Cardiac muscle cell (in vitro differentiated cells and primary cell): ENCODE results near the gene HID1. TPM values are rescaled to one million over a fixed set of nuclear protein-coding genes. Genes with fewer than 3 reads are reported as not detected.

ENCODE experiments used
- DNase-seq, 2 donors: peaks; one replicate each; pipeline versions ENCODE4 v3.0.0 to v3.0.0-alpha.2; 2010 to 2017; ENCODE audit warnings: low read depth in 1 of 2, low spot score in 1 of 2
- H3K27ac ChIP-seq: fragments of 200-600 bp; sonication (generic); 2 replicates; pipeline ENCODE4 v1.5.1; 2016
- H3K27me3 ChIP-seq: fragments of 200-600 bp; sonication (generic); 2 replicates; pipeline ENCODE4 v1.6.0; 2016; ENCODE audit warnings: control low read depth
- H3K36me3 ChIP-seq: fragments of 200-600 bp; sonication (generic); 2 replicates; pipeline ENCODE4 v1.5.1; 2016; ENCODE audit warnings: control low read depth
- H3K4me1 ChIP-seq: fragments of 200-600 bp; sonication (generic); 2 replicates; pipeline ENCODE4 v1.8.1; 2017; ENCODE audit warnings: low read depth, mild to moderate bottlenecking, mixed run types
- H3K4me3 ChIP-seq: fragments of 200-600 bp; sonication (generic); 2 replicates; pipeline ENCODE4 v1.5.1; 2016; ENCODE audit warnings: mild to moderate bottlenecking
- H3K9me3 ChIP-seq: fragments of 200-600 bp; sonication (generic); 2 replicates; pipeline ENCODE4 v1.5.1; 2017; ENCODE audit warnings: low read depth, mild to moderate bottlenecking, control low read depth
- polyA plus RNA-seq: library from polyadenylated mRNA; unstranded; fragments of >200 nt; fragmentation: Nextera tagmentation; extraction: Ambion mirVana; gene quantifications from 2 replicates; pipeline ENCODE4 v1.2.1, GENCODE V29; 2016
- total RNA-seq: library from RNA; depleted of rRNA; stranded (reverse); fragments of >200 nt; gene quantifications from 2 replicates; pipeline ENCODE4 v1.2.3, GENCODE V29; 2016
- TF ChIP-seq, protein P1 (sequence below): IDR thresholded peaks from 2 replicates; pipeline ENCODE4 v1.5.1; 2012; ENCODE audit warnings: low read depth, mild to moderate bottlenecking, low read length

The HID1 gene
- total and polyA plus RNA-seq, 2 experiments from 2014 or later: 45.4 to 46.3 TPM

GRCh38 chr17:74954115-74954514 lies 18.4 kb downstream of the HID1 start:
- Histone ChIP-seq H3K36me3 (no peaks in the 10 kb centered on the region), H3K27ac (no peak overlapping the region), H3K4me3 (no peak overlapping the region), H3K4me1 (no peaks in the 10 kb centered on the region), H3K9me3 (no peaks in the 10 kb centered on the region), H3K27me3 (peaks cover 44% of the 10 kb centered on the region)
- TF ChIP-seq, protein P1, sequence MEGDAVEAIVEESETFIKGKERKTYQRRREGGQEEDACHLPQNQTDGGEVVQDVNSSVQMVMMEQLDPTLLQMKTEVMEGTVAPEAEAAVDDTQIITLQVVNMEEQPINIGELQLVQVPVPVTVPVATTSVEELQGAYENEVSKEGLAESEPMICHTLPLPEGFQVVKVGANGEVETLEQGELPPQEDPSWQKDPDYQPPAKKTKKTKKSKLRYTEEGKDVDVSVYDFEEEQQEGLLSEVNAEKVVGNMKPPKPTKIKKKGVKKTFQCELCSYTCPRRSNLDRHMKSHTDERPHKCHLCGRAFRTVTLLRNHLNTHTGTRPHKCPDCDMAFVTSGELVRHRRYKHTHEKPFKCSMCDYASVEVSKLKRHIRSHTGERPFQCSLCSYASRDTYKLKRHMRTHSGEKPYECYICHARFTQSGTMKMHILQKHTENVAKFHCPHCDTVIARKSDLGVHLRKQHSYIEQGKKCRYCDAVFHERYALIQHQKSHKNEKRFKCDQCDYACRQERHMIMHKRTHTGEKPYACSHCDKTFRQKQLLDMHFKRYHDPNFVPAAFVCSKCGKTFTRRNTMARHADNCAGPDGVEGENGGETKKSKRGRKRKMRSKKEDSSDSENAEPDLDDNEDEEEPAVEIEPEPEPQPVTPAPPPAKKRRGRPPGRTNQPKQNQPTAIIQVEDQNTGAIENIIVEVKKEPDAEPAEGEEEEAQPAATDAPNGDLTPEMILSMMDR: no peak
- no peak for DNase-seq

GRCh38 chr17:74953134-74953687 lies 19.3 kb downstream of the HID1 start:
- no peaks in the 10 kb centered on the region for H3K4me1 ChIP-seq
- peaks cover 39% of the 10 kb centered on the region for H3K27me3 ChIP-seq
- H3K9me3 ChIP-seq: no peaks in the 10 kb centered on the region
- H3K27ac ChIP-seq: no peak overlapping the region
- H3K36me3 ChIP-seq: no peaks in the 10 kb centered on the region
- TF ChIP-seq, protein P1: no peak
- H3K4me3 ChIP-seq: no peak overlapping the region
- DNase-seq: no peak

- Histone ChIP-seq H3K27me3 (peaks cover 40% of the 10 kb centered on the region), H3K27ac (no peak overlapping the region), H3K36me3 (no peaks in the 10 kb centered on the region), H3K4me1 (no peaks in the 10 kb centered on the region), H3K4me3 (no peak overlapping the region), H3K9me3 (no peaks in the 10 kb centered on the region)
- no peak for DNase-seq
- TF ChIP-seq, protein P1: no peak
Observed at GRCh38 chr17:74952431-74953133, 20.0 kb downstream of the HID1 start.

DNA sequence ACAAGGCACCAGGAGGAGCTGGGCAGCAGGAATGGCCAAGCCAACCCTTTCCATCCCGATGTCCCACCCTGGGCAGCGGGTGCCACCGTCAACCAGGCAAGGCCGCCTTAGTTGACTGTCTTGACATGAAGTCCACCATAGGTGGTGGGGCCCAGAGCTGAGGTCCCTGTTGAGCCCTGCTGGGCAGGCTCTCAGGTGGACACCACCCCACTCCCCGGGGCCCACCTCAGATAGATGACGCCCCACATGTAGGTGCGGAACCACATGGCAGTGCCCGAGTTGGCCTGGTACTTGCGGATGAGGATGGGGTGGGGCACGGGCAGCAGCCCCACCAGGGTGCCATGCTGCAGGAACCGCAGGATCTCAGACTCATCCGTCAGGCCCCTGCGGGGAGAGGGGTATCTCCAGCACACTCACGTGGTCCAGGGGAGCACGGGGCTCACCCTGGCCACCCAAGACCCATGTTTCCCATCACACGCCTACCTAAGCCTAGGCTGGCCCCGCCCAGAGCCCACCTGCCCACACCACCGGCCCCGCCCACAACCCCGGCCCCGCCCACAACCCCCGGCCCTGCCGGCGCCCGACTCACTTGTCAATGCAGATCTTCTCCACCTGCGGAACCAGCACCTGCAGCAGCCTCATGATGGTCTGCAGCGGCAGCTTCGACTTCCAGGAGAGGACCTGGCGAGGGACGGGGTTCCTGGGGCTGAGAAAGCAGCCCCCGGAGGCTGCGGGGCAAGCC lies 20.7 kb downstream of the HID1 start:
- no peaks in the 10 kb centered on the region for H3K4me1 ChIP-seq
- no peak for DNase-seq
- H3K27ac ChIP-seq: no peak overlapping the region
- TF ChIP-seq, protein P1: no peak
- peaks cover 40% of the 10 kb centered on the region for H3K27me3 ChIP-seq
- H3K36me3 ChIP-seq: no peaks in the 10 kb centered on the region
- no peak overlapping the region for H3K4me3 ChIP-seq
- no peaks in the 10 kb centered on the region for H3K9me3 ChIP-seq

- Histone ChIP-seq H3K36me3 (no peaks in the 10 kb centered on the region), H3K9me3 (no peaks in the 10 kb centered on the region), H3K4me3 (no peak overlapping the region), H3K4me1 (no peaks in the 10 kb centered on the region), H3K27me3 (peaks cover 47% of the 10 kb centered on the region), H3K27ac (no peak overlapping the region)
- no peak for DNase-seq
- TF ChIP-seq, protein P1: no peak
Observed at GRCh38 chr17:74951065-74951464, 21.5 kb downstream of the HID1 start.
